ENCODE measurements around the gene GCNT1.

Gene GCNT1

GRCh38 chr9:76438841-76439588, 20.0 kb upstream of the GCNT1 start:
- Histone ChIP-seq H3K4me2 (ENCODE audit: low read length) (no peak overlapping the region), H3K9me3 (ENCODE audit: low read length) (peaks cover 4% of the 10 kb centered on the region; the same call in 1 of the 2 replicates), H3K9ac (ENCODE audit: low read length) (no peak overlapping the region), H3K4me1 (ENCODE audit: insufficient read depth, low read length, severe bottlenecking) (no peaks in the 10 kb centered on the region), H3K36me3 (ENCODE audit: insufficient read depth, low read length) (peaks cover 4% of the 10 kb centered on the region; the same call in 1 of the 2 replicates), H3K4me3 (ENCODE audit: low read depth, low read length, poor library complexity, severe bottlenecking) (no peak overlapping the region), H3K27ac (ENCODE audit: low read depth, low read length, poor library complexity, severe bottlenecking) (no peak overlapping the region), H2AFZ (ENCODE audit: low read length) (no peak overlapping the region), H3F3A (ENCODE audit: insufficient read depth, low read length) (no peaks in the 10 kb centered on the region), H3K27me3 (ENCODE audit: insufficient read depth, low read length) (peaks cover 6% of the 10 kb centered on the region; the same call in 1 of the 2 replicates), H3K9me2 (ENCODE audit: low read depth, low read length) (no peaks in the 10 kb centered on the region), H4K20me1 (ENCODE audit: insufficient read depth, low read length) (no peaks in the 10 kb centered on the region), H3K79me2 (ENCODE audit: insufficient read depth, low read length) (no peaks in the 10 kb centered on the region)
- TF ChIP-seq CTCF (IDR thresholded peaks at IDR 0.05; ENCODE audit: low read length) = no peak
- no peak for TF ChIP-seq EZH2 (IDR thresholded peaks at IDR 0.05; ENCODE audit: borderline replicate concordance, low read length)

- TF ChIP-seq EZH2 (IDR thresholded peaks at IDR 0.05; ENCODE audit: borderline replicate concordance, low read length) (no peak), CTCF (IDR thresholded peaks at IDR 0.05; ENCODE audit: low read length) (no peak)
- Histone ChIP-seq H3K4me2 (ENCODE audit: low read length) (no peak overlapping the region), H3K27me3 (ENCODE audit: insufficient read depth, low read length) (no peaks in the 10 kb centered on the region; the same call in 1 of the 2 replicates), H3K79me2 (ENCODE audit: insufficient read depth, low read length) (no peaks in the 10 kb centered on the region), H3K9me2 (ENCODE audit: low read depth, low read length) (no peaks in the 10 kb centered on the region), H2AFZ (ENCODE audit: low read length) (no peak overlapping the region), H3F3A (ENCODE audit: insufficient read depth, low read length) (no peaks in the 10 kb centered on the region), H3K36me3 (ENCODE audit: insufficient read depth, low read length) (peaks cover 4% of the 10 kb centered on the region; the same call in 1 of the 2 replicates), H4K20me1 (ENCODE audit: insufficient read depth, low read length) (no peaks in the 10 kb centered on the region), H3K4me1 (ENCODE audit: insufficient read depth, low read length, severe bottlenecking) (no peaks in the 10 kb centered on the region), H3K4me3 (ENCODE audit: low read depth, low read length, poor library complexity, severe bottlenecking) (no peak overlapping the region), H3K9ac (ENCODE audit: low read length) (no peak overlapping the region), H3K27ac (ENCODE audit: low read depth, low read length, poor library complexity, severe bottlenecking) (no peak overlapping the region), H3K9me3 (ENCODE audit: low read length) (peaks cover 5% of the 10 kb centered on the region; the same call in 1 of the 2 replicates)
Measured at GRCh38 chr9:76441551-76442322, 17.2 kb upstream of the GCNT1 start.

- no peak overlapping the region for H2AFZ ChIP-seq (ENCODE audit: low read length)
- peaks cover 11% of the 10 kb centered on the region for H3K4me1 ChIP-seq (ENCODE audit: insufficient read depth, low read length, severe bottlenecking)
- no peaks in the 10 kb centered on the region for H4K20me1 ChIP-seq (ENCODE audit: insufficient read depth, low read length)
- H3K9me2 ChIP-seq (ENCODE audit: low read depth, low read length) = no peaks in the 10 kb centered on the region
- no peak overlapping the region for H3K4me2 ChIP-seq (ENCODE audit: low read length)
- H3F3A ChIP-seq (ENCODE audit: insufficient read depth, low read length) = no peaks in the 10 kb centered on the region
- TF ChIP-seq EZH2 (IDR thresholded peaks at IDR 0.05; ENCODE audit: borderline replicate concordance, low read length) (no peak), CTCF (IDR thresholded peaks at IDR 0.05; ENCODE audit: low read length) (no peak)
- H3K79me2 ChIP-seq (ENCODE audit: insufficient read depth, low read length) = no peaks in the 10 kb centered on the region
- peaks cover 4% of the 10 kb centered on the region; the same call in 1 of the 2 replicates for H3K36me3 ChIP-seq (ENCODE audit: insufficient read depth, low read length)
- peaks cover 5% of the 10 kb centered on the region; the same call in 1 of the 2 replicates for H3K9me3 ChIP-seq (ENCODE audit: low read length)
- no peak overlapping the region for H3K27ac ChIP-seq (ENCODE audit: low read depth, low read length, poor library complexity, severe bottlenecking)
- H3K4me3 ChIP-seq (ENCODE audit: low read depth, low read length, poor library complexity, severe bottlenecking) = no peak overlapping the region
- H3K9ac ChIP-seq (ENCODE audit: low read length) = no peak overlapping the region
- H3K27me3 ChIP-seq (ENCODE audit: insufficient read depth, low read length) = no peaks in the 10 kb centered on the region; the same call in 1 of the 2 replicates
Measured at GRCh38 chr9:76443887-76444286, 15.1 kb upstream of the GCNT1 start.

Measured in OCI-LY1 (cell line).